A673 (cell line): ENCODE data around the gene C4orf50.

Experiments
- CTCF ChIP-seq: fragments of 300-800, 200-600 bp; sonication (generic); conservative IDR thresholded peaks from 2 replicates; pipeline ENCODE4 v1.5.1; 2017; ENCODE audit warnings: low read depth, mild to moderate bottlenecking, antibody characterized with exemption, low read length, moderate library complexity, mixed read lengths
- EZH2 ChIP-seq: fragments of 200-600 bp; sonication (generic); IDR thresholded peaks from 2 replicates; pipeline ENCODE4 v1.6.1; 2017; ENCODE audit warnings: borderline replicate concordance, low read depth, mild to moderate bottlenecking, mixed read lengths, antibody characterized with exemption, low read length; ENCODE audit not compliant: poor library complexity, severe bottlenecking

DNA sequence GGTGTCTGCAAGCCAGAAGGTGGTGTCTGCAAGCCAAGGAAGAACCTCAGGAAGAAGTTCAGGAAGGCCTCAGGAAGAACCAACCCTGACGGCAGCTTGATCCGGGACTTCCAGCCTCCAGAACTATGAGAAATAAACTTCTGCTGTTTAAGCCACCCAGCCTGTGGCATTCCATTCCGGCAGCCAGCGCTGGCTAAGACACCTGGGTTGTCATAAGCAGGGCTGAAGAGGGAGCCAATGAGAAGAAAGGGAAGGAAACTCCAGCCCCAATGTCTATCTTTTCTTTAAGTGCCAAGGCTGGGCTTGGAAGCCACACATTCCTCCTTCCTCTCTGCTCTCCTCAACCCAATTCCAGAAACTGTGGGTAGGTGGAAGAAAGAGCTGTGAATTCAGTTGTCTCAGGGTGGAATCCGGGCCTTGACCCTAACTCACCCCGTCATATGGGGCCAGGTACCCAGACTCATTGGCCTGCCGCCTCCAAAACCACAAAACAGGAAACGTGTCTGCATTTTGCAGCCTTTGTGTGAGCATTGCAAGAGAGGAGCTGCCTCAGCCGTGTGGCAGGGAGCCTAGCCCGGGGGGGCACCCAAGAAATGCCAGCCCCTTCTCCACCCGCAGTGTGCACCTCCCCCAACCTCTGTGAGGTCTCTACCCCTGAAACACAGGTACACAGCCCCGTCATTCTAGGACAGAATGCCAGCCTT is 152.2 kb downstream of the C4orf50 start:
- no peak for TF ChIP-seq CTCF
- TF ChIP-seq EZH2: no peak
